Measurements from ENCODE around the gene ARHGAP23.
"Not testable (repeated sequence)": the region's sequence is repeated elsewhere in the genome, so short reads cannot be mapped to it uniquely, and the experiment has no call there.

ARHGAP23 gene

GRCh38 chr17:38494152-38494551 lies 65.9 kb downstream of the ARHGAP23 start:
- H3K36me3 ChIP-seq = peaks cover 53 to 92% (median 82%) of the 10 kb centered on the region in 11 experiments
- not testable (repeated sequence) for H3K27ac ChIP-seq, H3K4me3 ChIP-seq, H3K27me3 ChIP-seq
- TF ChIP-seq Cebpa-rat (IDR thresholded peaks at IDR 0.05) = peak in 1 of 11 experiments; percentile 15; a peak in 1 of 22 replicates
- 0 out of 22 replicates have a peak overlapping the region, but pooled peaks of 1 of the 11 experiments have one; percentile 39 for H3K9ac ChIP-seq
- H3K4me1 ChIP-seq = peaks cover 8 to 39% (median 23%) of the 10 kb centered on the region in 10 experiments
- peaks cover 0 to 25% (median 22%) of the 10 kb centered on the region in 11 experiments; a peak in 19 of 22 replicates for H3K9me3 ChIP-seq (replicated peaks in 1 of 11)
- H4K20me1 ChIP-seq = peaks cover 0 to 53% (median 7%) of the 10 kb centered on the region in 11 experiments; a peak in 12 of 22 replicates
- peak overlapping the region in 7 of 11 experiments; percentile 32 to 53 (median 44); a peak in 14 of 22 replicates for H3K4me2 ChIP-seq

GRCh38 chr17:38497656-38498055 lies 69.4 kb downstream of the ARHGAP23 start:
- H3K27me3 ChIP-seq, H3K4me3 ChIP-seq, H3K27ac ChIP-seq, H3K9ac ChIP-seq: not testable (repeated sequence)
- H3K36me3 ChIP-seq = peaks cover 36 to 91% (median 78%) of the 10 kb centered on the region in 11 experiments
- peaks cover 9 to 21% (median 14%) of the 10 kb centered on the region in 10 experiments for H3K4me1 ChIP-seq
- peaks cover 0 to 25% (median 22%) of the 10 kb centered on the region in 11 experiments; a peak in 19 of 22 replicates for H3K9me3 ChIP-seq (replicated peaks in 1 of 11)
- H3K4me2 ChIP-seq = peak overlapping the region in 1 of 11 experiments; percentile 57; a peak in 1 of 22 replicates
- H4K20me1 ChIP-seq = peaks cover 0 to 28% (median 1%) of the 10 kb centered on the region in 11 experiments; a peak in 7 of 22 replicates

GRCh38 chr17:38498353-38498752 lies 70.1 kb downstream of the ARHGAP23 start:
- H3K4me3 ChIP-seq = no peak overlapping the region
- H3K4me1 ChIP-seq = peaks cover 9 to 18% (median 14%) of the 10 kb centered on the region in 10 experiments
- peak overlapping the region in 2 of 11 experiments; percentile 53 to 57; a peak in 4 of 22 replicates for H3K4me2 ChIP-seq
- peaks cover 0 to 30% (median 0%) of the 10 kb centered on the region in 11 experiments; a peak in 3 of 22 replicates for H4K20me1 ChIP-seq
- no peaks in the 10 kb centered on the region for H3K27me3 ChIP-seq
- H3K27ac ChIP-seq = no peak overlapping the region
- H3K9me3 ChIP-seq (replicated peaks in 1 of 11) = peaks cover 0 to 25% (median 22%) of the 10 kb centered on the region in 11 experiments; a peak in 19 of 22 replicates
- peaks cover 36 to 91% (median 78%) of the 10 kb centered on the region in 11 experiments for H3K36me3 ChIP-seq
- TF ChIP-seq Cebpa-rat (IDR thresholded peaks at IDR 0.05) = no peak
- peak overlapping the region in 1 of 11 experiments; percentile 45; a peak in 1 of 22 replicates for H3K9ac ChIP-seq

GRCh38 chr17:38499230-38499629 lies 71.0 kb downstream of the ARHGAP23 start:
- Histone ChIP-seq H3K36me3 (peaks cover 31 to 91% (median 78%) of the 10 kb centered on the region in 11 experiments), H3K4me1 (peaks cover 4 to 15% (median 8%) of the 10 kb centered on the region in 10 experiments), H4K20me1 (peaks cover 0 to 28% (median 0%) of the 10 kb centered on the region in 11 experiments; a peak in 5 of 22 replicates), H3K9me3 (replicated peaks in 1 of 11) (peaks cover 0 to 25% (median 22%) of the 10 kb centered on the region in 11 experiments; a peak in 19 of 22 replicates)
- H3K4me3 ChIP-seq, H3K9ac ChIP-seq, H3K27me3 ChIP-seq, H3K4me2 ChIP-seq, H3K27ac ChIP-seq: not testable (repeated sequence)

DNA sequence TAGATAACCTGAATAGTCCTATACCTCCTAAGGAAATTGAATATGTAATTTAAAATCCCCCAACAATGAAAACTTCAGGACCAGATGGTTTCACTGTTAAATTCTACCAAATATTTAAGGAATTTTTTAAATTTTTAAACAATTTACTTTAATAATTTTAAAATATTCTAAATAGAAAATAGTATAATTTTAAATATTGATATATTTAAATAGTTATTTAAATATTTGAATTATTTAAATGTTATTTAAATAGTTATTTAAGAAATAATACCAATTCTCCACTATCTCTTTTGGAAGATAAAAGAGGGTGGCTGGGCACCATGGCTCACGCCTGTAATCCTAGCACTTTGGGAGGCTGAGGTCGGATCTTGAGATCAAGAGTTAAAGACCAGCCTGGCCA lies 73.5 kb downstream of the ARHGAP23 start:
- H3K4me3 ChIP-seq; H3K9me3 ChIP-seq (replicated peaks in 1 of 11): not testable (repeated sequence)

GRCh38 chr17:38503286-38503913 lies 75.1 kb downstream of the ARHGAP23 start:
- not testable (repeated sequence) for H3K4me3 ChIP-seq; H3K4me1 ChIP-seq; H3K4me2 ChIP-seq; H3K27ac ChIP-seq; H3K9ac ChIP-seq; H3K9me3 ChIP-seq (replicated peaks in 1 of 11)
- Histone ChIP-seq H4K20me1 (peaks cover 0 to 49% (median 6%) of the 10 kb centered on the region in 11 experiments; a peak in 13 of 22 replicates), H3K27me3 (peaks cover 4 to 24% (median 10%) of the 10 kb centered on the region in 11 experiments; a peak in 21 of 22 replicates), H3K36me3 (peaks cover 26 to 86% (median 71%) of the 10 kb centered on the region in 11 experiments)

More for the DNA sequence above, 73.5 kb downstream of the ARHGAP23 start:
- Histone ChIP-seq H4K20me1 (peaks cover 0 to 45% (median 0%) of the 10 kb centered on the region in 11 experiments; a peak in 7 of 22 replicates), H3K36me3 (peaks cover 40 to 91% (median 79%) of the 10 kb centered on the region in 11 experiments), H3K27me3 (peaks cover 0 to 12% (median 0%) of the 10 kb centered on the region in 11 experiments; a peak in 3 of 22 replicates), H3K4me1 (peaks cover 0 to 15% (median 0%) of the 10 kb centered on the region in 10 experiments; a peak in 6 of 20 replicates)
- H3K9ac ChIP-seq, H3K27ac ChIP-seq, H3K4me2 ChIP-seq: not testable (repeated sequence)

DNA sequence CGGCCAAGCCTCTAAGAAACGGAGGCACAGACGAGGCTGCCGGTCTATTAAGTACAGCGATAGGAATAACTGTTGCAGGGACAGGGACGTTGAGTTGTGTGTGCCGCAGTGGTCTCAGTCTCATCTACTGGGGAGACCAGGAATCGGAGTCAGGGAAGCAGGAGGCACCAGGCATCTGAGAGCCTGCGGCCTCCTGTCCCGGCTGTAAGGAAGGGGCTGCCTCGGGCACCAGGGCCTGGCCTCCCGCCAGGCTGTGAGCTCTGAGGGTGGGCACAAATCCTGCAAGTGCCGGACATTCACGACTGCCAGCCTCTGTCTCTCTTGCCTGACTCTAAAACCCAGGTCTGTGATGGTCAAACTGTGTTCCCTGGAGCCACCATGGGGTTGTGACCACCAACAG lies 76.0 kb downstream of the ARHGAP23 start:
- H4K20me1 ChIP-seq = peaks cover 0 to 54% (median 11%) of the 10 kb centered on the region in 11 experiments; a peak in 17 of 22 replicates
- no peak for TF ChIP-seq Cebpa-rat (IDR thresholded peaks at IDR 0.05)
- peaks cover 0 to 7% (median 0%) of the 10 kb centered on the region in 10 experiments; a peak in 3 of 20 replicates for H3K4me1 ChIP-seq
- no peak overlapping the region for H3K9ac ChIP-seq
- H3K4me3 ChIP-seq = no peak overlapping the region
- no peak overlapping the region for H3K4me2 ChIP-seq
- H3K27me3 ChIP-seq = peaks cover 12 to 30% (median 18%) of the 10 kb centered on the region in 11 experiments
- H3K9me3 ChIP-seq (replicated peaks in 1 of 11) = no peaks in the 10 kb centered on the region
- H3K36me3 ChIP-seq = peaks cover 26 to 82% (median 68%) of the 10 kb centered on the region in 11 experiments
- H3K27ac ChIP-seq = no peak overlapping the region

GRCh38 chr17:38507436-38507835 lies 79.2 kb downstream of the ARHGAP23 start:
- no peaks in the 10 kb centered on the region for H3K9me3 ChIP-seq (replicated peaks in 1 of 11)
- no peak for TF ChIP-seq Cebpa-rat (IDR thresholded peaks at IDR 0.05)
- peaks cover 26 to 61% (median 50%) of the 10 kb centered on the region in 11 experiments for H3K36me3 ChIP-seq

More at GRCh38 chr17:38507436-38507835, 79.2 kb downstream of the ARHGAP23 start:
- Histone ChIP-seq H3K4me1 (peaks cover 7 to 20% (median 11%) of the 10 kb centered on the region in 10 experiments; a peak in 17 of 20 replicates), H3K4me2 (no peak overlapping the region), H3K27ac (no peak overlapping the region), H4K20me1 (peaks cover 7 to 86% (median 40%) of the 10 kb centered on the region in 11 experiments; a peak in 21 of 22 replicates), H3K27me3 (peaks cover 37 to 48% (median 42%) of the 10 kb centered on the region in 11 experiments), H3K4me3 (no peak overlapping the region), H3K9ac (no peak overlapping the region)
